Measurements from ENCODE around the gene OCA2.

OCA2 gene

GRCh38 chr15:28082891-28083684, 16.0 kb downstream of the OCA2 start:
- in situ Hi-C loops (cut with MboI; ENCODE audit: low sequenced_read_pairs) = no loop called here

GRCh38 chr15:28081594-28081993, 17.5 kb downstream of the OCA2 start:
- in situ Hi-C loops (cut with MboI; ENCODE audit: low sequenced_read_pairs) = no loop called here

- in situ Hi-C loops (cut with MboI; ENCODE audit: low sequenced_read_pairs) = no loop called here
Measured at GRCh38 chr15:28080386-28080785, 18.7 kb downstream of the OCA2 start.

GRCh38 chr15:28079313-28079969, 19.7 kb downstream of the OCA2 start:
- in situ Hi-C loops (cut with MboI; ENCODE audit: low sequenced_read_pairs) = no loop called here

GRCh38 chr15:28078191-28078719, 20.9 kb downstream of the OCA2 start:
- in situ Hi-C loops (cut with MboI; ENCODE audit: low sequenced_read_pairs) = no loop called here

- in situ Hi-C loops (cut with MboI; ENCODE audit: low sequenced_read_pairs) = no loop called here
Measured at GRCh38 chr15:28075573-28075972, 23.5 kb downstream of the OCA2 start.

- in situ Hi-C loops (cut with MboI; ENCODE audit: low sequenced_read_pairs) = no loop called here
Measured at GRCh38 chr15:28068930-28069329, 30.2 kb downstream of the OCA2 start.

- in situ Hi-C loops (cut with MboI; ENCODE audit: low sequenced_read_pairs) = no loop called here
Measured at GRCh38 chr15:28066231-28066630, 32.9 kb downstream of the OCA2 start.

GRCh38 chr15:28060005-28060404, 39.1 kb downstream of the OCA2 start:
- in situ Hi-C loops (cut with MboI; ENCODE audit: low sequenced_read_pairs) = no loop called here

- in situ Hi-C loops (cut with MboI; ENCODE audit: low sequenced_read_pairs) = no loop called here
Measured at GRCh38 chr15:28058082-28058481, 41.0 kb downstream of the OCA2 start.

- in situ Hi-C loops (cut with MboI; ENCODE audit: low sequenced_read_pairs) = no loop called here
Measured at GRCh38 chr15:28051955-28052633, 47.0 kb downstream of the OCA2 start.

- in situ Hi-C loops (cut with MboI; ENCODE audit: low sequenced_read_pairs) = no loop called here
Measured at GRCh38 chr15:28049581-28049980, 49.5 kb downstream of the OCA2 start.

GRCh38 chr15:28047277-28047676, 51.8 kb downstream of the OCA2 start:
- in situ Hi-C loops (cut with MboI; ENCODE audit: low sequenced_read_pairs) = no loop called here

- in situ Hi-C loops (cut with MboI; ENCODE audit: low sequenced_read_pairs) = no loop called here
Measured at GRCh38 chr15:28044121-28044672, 54.9 kb downstream of the OCA2 start.

GRCh38 chr15:28043691-28044091, 55.4 kb downstream of the OCA2 start:
- in situ Hi-C loops (cut with MboI; ENCODE audit: low sequenced_read_pairs) = no loop called here

- in situ Hi-C loops (cut with MboI; ENCODE audit: low sequenced_read_pairs) = no loop called here
Measured at GRCh38 chr15:28037969-28038590, 61.0 kb downstream of the OCA2 start.

GRCh38 chr15:28033443-28033842, 65.7 kb downstream of the OCA2 start:
- in situ Hi-C loops (cut with MboI; ENCODE audit: low sequenced_read_pairs) = no loop called here

- in situ Hi-C loops (cut with MboI; ENCODE audit: low sequenced_read_pairs) = no loop called here
Measured at GRCh38 chr15:28030801-28031200, 68.3 kb downstream of the OCA2 start.

- in situ Hi-C loops (cut with MboI; ENCODE audit: low sequenced_read_pairs) = no loop called here
Measured at GRCh38 chr15:28027714-28028076, 71.4 kb downstream of the OCA2 start.

GRCh38 chr15:28026764-28027713, 72.1 kb downstream of the OCA2 start:
- in situ Hi-C loops (cut with MboI; ENCODE audit: low sequenced_read_pairs) = no loop called here

All from HL-60/S4 treated with retinoic acid at 250 ng/mL for 4 days and 3 days (cell line).